Skeletal muscle satellite cell (primary cell): ENCODE data around the gene PFKFB3.
A peak's percentile ranks its signal among the peaks of the same experiment; 100 is the strongest.
"Not testable (repeated sequence)": the region's sequence is repeated elsewhere in the genome, so short reads cannot be mapped to it uniquely, and the experiment has no call there.

Experiments
- H3K27me3 ChIP-seq: 2 replicates; pipeline ENCODE4 v1.7.0; 2013; ENCODE audit warnings: low read length; ENCODE audit not compliant: control insufficient read depth, insufficient read depth
- H3K36me3 ChIP-seq: 2 replicates; pipeline ENCODE4 v1.7.0; 2013; ENCODE audit warnings: mild to moderate bottlenecking, control low read depth, low read length; ENCODE audit not compliant: insufficient read depth
- H3K4me1 ChIP-seq: 2 replicates; pipeline ENCODE4 v1.7.0; 2013; ENCODE audit warnings: low read length; ENCODE audit not compliant: control insufficient read depth, insufficient read depth
- H3K4me2 ChIP-seq: 2 replicates; pipeline ENCODE4 v1.7.0; 2013; ENCODE audit warnings: mild to moderate bottlenecking, low read length
- H3K4me3 ChIP-seq: 2 replicates; pipeline ENCODE4 v1.7.0; 2013; ENCODE audit warnings: low read length
- H3K9ac ChIP-seq: 2 replicates; pipeline ENCODE4 v1.7.0; 2013; ENCODE audit warnings: mild to moderate bottlenecking, low read depth, low read length, moderate library complexity
- H3K9me3 ChIP-seq: replicated peaks from 2 replicates; pipeline ENCODE4 v1.7.0; 2013; ENCODE audit warnings: mild to moderate bottlenecking, control low read depth, low read length

The PFKFB3 gene

DNA sequence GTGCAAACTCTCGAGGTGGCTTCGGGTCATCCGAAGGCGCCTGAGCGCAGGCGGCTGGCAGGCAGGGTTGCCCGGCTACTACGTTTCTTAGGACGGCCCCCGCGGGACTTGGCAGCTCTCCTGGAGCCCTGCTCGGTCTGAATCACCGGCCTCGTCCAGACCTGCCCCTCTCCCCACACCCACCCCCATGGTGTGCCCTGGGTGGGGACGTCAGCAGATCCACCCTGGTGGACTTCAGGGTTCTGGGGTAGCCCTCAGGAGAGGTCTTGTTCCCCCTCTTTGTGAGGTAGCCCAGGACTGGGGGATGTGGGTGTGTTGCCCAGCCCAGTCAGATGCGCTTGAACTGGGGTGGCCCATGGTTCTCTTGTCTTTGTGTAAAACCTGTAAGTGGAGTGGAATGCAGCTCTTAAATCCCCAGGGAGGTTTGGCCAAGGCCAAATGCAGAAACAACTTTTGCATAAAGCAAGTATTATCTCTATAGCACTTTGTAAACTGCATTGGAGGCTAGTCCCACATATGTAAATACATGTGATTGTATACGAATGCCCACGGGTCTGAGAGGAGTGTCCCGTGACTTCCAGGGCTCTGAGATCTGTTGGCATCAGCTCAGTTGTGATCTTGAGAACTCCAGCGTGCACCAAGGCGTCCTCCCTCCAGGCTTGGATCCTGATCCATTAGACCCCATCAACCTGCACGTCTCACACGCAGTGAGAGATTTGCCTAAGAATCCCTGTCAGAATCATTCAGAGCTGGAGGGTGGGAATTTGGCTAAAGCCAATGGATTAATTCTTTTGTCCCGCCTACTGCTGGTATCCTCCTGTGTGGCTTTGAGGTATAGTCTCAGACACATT lies 1.8 kb downstream of the PFKFB3 start:
- H3K4me3 ChIP-seq, result peak overlapping the region; percentile 95
- H3K36me3 ChIP-seq, result no peaks in the 10 kb centered on the region
- H3K27me3 ChIP-seq, result no peaks in the 10 kb centered on the region
- peak overlapping the region; percentile 91 for H3K9ac ChIP-seq
- H3K4me2 ChIP-seq, result peak overlapping the region; percentile 91
- peaks cover 35% of the 10 kb centered on the region for H3K4me1 ChIP-seq
- no peaks in the 10 kb centered on the region for H3K9me3 ChIP-seq

DNA sequence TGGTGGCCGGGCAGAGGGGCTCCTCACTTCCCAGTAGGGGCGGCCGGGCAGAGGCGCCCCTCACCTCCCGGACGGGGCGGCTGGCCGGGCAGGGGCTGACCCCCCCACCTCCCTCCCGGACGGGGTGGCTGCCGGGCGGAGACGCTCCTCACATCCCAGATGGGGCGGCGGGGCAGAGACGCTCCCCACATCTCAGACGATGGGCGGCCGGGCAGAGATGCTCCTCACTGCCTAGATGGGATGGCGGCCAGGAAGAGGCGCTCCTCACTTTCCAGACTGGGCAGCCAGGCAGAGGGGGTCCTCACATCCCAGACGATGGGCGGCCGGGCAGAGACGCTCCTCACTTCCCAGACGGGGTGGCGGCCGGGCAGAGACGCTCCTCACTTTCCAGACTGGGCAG lies 3.8 kb downstream of the PFKFB3 start:
- H3K27me3 ChIP-seq, H3K9ac ChIP-seq, H3K9me3 ChIP-seq, H3K4me2 ChIP-seq, H3K4me3 ChIP-seq, H3K36me3 ChIP-seq: not testable (repeated sequence)
- peaks cover 36% of the 10 kb centered on the region for H3K4me1 ChIP-seq

DNA sequence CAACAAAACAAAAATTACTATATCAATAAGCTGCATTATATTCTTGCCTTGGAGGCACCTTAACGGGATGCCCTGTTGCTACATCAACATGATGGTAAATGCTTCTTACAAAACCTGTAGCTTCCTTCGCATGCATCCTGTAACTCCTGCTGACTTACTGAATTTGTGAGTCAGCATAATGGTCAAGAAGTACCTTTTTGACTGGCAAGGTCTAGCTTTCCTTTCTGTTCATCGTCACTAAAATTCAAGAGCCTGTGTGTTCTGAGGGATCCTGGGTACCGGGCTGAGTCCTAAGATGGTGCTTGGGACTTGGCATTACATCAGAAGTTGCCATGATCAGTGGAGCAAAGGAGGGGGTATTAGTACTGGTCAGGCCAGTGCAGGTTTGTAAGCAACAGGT lies 4.9 kb downstream of the PFKFB3 start:
- H3K9ac ChIP-seq, result no peak overlapping the region
- peaks cover 3% of the 10 kb centered on the region for H3K36me3 ChIP-seq
- H3K4me2 ChIP-seq, result no peak overlapping the region
- peaks cover 38% of the 10 kb centered on the region for H3K4me1 ChIP-seq
- H3K9me3 ChIP-seq, result no peaks in the 10 kb centered on the region
- H3K27me3 ChIP-seq, result no peaks in the 10 kb centered on the region
- H3K4me3 ChIP-seq, result no peak overlapping the region

DNA sequence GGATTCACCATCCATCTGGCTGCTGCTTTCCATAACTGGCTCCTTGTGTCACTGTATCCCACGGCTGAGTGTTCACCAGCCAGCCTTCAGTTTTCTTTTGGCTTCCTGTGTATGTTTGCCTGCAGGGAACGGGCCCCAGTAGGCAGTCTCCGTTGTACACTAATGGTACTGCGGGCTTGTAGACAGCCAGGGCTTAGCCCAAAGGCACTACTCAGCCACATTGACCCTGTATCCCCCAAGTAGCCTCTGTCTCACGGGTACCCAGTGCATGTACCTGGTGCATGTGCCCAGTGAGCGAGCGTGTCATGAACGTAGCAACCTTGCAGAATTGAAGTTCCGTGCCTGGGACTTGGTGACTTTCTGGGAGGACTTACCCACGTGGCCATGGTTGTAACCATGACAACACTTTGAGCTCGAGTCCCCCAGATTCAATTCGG lies 6.1 kb downstream of the PFKFB3 start:
- peaks cover 7% of the 10 kb centered on the region for H3K36me3 ChIP-seq
- peaks cover 42% of the 10 kb centered on the region for H3K4me1 ChIP-seq
- H3K27me3 ChIP-seq, result no peaks in the 10 kb centered on the region
- no peak overlapping the region for H3K4me3 ChIP-seq
- no peak overlapping the region for H3K4me2 ChIP-seq
- no peaks in the 10 kb centered on the region for H3K9me3 ChIP-seq
- H3K9ac ChIP-seq, result no peak overlapping the region

DNA sequence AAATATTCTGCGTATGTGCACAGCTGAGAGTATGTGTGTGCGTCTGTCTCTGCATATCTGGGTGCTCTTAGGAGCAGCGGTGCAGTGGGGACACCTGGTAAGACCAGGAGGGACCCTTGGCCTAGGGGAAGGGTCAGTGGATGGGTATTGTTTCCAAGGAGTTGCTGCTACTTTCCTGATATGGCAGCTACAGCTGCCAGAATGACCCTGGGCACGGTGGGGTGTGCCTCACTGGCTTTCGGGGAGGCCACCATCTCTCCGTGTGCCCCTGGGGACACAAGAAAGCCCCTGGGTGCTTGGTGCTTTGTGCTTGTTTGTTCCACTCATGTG lies 8.6 kb downstream of the PFKFB3 start:
- no peaks in the 10 kb centered on the region for H3K27me3 ChIP-seq
- peaks cover 29% of the 10 kb centered on the region for H3K4me1 ChIP-seq
- peak overlapping the region; percentile 53 for H3K4me2 ChIP-seq
- H3K9me3 ChIP-seq, result no peaks in the 10 kb centered on the region
- peak overlapping the region; percentile 63 for H3K9ac ChIP-seq
- no peak overlapping the region for H3K4me3 ChIP-seq
- peaks cover 31% of the 10 kb centered on the region for H3K36me3 ChIP-seq

DNA sequence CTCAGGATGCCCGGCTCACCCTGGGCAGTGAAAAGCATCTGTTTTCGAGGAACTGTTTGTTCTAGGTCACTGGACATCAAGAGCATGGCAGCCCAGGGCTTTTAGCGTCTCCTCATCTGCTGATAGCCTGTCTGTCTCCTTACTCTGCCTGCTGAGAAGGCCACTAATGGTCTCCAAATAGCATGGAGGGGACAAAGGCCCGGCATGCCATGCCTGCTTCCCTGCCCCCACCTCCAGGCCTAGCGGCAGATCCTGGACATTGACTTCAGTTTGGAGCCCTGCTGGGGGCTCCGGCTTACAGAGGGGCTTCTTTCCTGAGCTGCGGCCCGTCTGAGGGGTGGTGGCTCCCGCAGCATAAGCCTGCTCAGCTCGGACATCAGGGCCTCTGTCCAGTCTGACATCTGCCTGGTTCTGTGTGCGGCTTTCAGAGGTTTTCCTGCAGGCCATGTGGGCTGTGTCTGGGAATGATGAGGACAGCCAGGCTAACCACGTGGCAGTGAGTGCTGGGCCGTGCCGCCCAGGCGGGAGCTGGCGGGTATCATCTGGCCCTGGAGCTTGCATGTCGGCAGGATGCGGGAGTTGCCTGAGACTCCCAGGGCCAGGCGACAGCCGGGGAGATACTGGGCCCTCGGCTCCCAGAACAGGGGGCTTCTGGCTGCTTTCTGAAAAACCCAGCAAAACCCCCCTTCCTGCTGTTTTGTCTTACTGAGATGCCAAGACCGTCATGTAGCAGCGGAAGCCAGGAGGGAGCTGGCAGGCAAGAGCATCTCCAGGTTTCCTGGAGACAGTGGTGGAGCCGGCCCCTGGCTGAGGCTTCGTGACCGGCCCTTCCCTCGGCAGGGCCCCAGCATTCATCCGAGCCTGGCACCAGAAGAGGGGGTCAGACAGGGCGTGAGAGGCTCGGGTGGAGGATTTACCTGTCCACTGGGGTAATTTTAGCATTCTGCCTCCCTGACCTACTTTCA lies 9.2 kb downstream of the PFKFB3 start:
- H3K4me2 ChIP-seq, result peak overlapping the region; percentile 53
- H3K9me3 ChIP-seq, result no peaks in the 10 kb centered on the region
- no peak overlapping the region for H3K4me3 ChIP-seq
- H3K4me1 ChIP-seq, result peaks cover 29% of the 10 kb centered on the region
- H3K36me3 ChIP-seq, result peaks cover 38% of the 10 kb centered on the region
- H3K9ac ChIP-seq, result peak overlapping the region; percentile 63
- no peaks in the 10 kb centered on the region for H3K27me3 ChIP-seq

DNA sequence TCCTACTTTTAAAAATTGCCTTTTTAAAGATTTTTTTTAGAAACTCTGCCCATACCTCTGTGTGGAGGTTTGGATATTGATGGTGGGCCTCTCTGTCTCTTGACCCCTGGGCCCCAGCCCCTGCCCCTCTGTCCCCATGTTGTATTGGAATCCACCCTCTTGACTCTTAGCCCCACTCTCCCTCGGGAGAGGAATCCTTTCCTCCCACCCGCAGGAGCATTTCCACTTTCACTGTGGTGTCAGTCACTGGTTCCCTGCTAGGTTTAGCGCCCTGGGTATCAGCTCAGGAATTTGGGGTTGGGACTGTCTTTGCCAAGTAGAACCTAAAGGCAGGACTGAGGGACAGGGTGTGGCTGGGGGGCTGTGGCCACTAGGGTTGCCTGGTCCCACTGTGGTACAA lies 10.1 kb downstream of the PFKFB3 start:
- H3K4me2 ChIP-seq, result no peak overlapping the region

DNA sequence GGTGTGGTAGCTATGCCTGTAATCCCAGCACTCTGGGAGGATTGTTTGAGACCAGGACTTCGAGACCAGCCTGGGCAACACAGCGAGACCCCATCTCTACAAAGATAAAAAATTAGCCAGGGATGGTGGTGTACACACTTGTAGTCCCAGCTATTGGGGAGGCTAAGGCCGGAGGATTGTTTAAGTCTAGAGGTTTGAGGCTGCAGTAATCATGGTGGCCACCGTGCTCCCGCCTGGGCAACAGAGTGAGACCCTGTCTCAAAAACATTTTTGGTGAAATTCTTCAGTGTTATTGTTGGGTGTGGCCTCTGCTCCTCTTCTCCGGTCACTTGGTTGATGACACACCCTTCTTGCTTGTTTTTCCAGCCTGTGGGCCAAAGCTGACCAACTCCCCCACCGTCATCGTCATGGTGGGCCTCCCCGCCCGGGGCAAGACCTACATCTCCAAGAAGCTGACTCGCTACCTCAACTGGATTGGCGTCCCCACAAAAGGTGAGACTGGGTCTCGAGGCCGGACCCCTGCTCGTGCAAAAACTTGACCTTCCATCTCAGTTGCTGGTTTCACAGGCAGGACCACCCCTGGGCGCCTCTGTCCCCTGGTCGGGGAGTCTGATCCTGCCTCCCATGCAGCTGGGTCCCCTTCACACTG lies 10.6 kb downstream of the PFKFB3 start:
- Histone ChIP-seq H3K27me3 (no peaks in the 10 kb centered on the region), H3K4me2 (no peak overlapping the region), H3K9me3 (no peaks in the 10 kb centered on the region), H3K4me3 (no peak overlapping the region), H3K4me1 (peaks cover 26% of the 10 kb centered on the region), H3K9ac (no peak overlapping the region), H3K36me3 (peaks cover 49% of the 10 kb centered on the region)

More for the DNA sequence above, 10.1 kb downstream of the PFKFB3 start:
- H3K36me3 ChIP-seq, result peaks cover 46% of the 10 kb centered on the region
- H3K4me3 ChIP-seq, result no peak overlapping the region
- H3K9me3 ChIP-seq, result no peaks in the 10 kb centered on the region
- no peak overlapping the region for H3K9ac ChIP-seq
- H3K27me3 ChIP-seq, result no peaks in the 10 kb centered on the region
- peaks cover 26% of the 10 kb centered on the region for H3K4me1 ChIP-seq

DNA sequence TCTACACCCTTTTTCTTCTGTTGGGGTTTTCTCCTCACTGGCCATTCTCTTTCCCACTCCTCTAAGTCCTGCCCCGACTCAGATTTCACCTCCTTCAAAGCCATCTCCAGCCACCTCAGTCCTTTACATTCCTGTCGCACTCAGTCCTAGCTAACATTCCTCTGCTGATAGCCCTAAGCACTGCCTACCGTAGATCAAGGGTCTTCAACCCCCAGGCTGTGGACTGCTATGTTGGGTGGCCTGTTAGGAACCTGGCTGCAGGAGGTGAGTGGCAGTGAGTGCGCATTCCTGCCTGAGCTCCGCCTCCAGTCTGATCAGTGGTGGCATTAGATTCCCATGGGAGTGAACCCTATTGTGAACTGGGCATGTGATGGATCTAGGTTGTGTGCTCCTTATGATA lies 11.2 kb downstream of the PFKFB3 start:
- no peak overlapping the region for H3K4me2 ChIP-seq
- no peaks in the 10 kb centered on the region for H3K9me3 ChIP-seq
- H3K36me3 ChIP-seq, result peaks cover 54% of the 10 kb centered on the region
- no peak overlapping the region for H3K9ac ChIP-seq
- H3K4me1 ChIP-seq, result peaks cover 29% of the 10 kb centered on the region
- H3K4me3 ChIP-seq, result no peak overlapping the region
- no peaks in the 10 kb centered on the region for H3K27me3 ChIP-seq

DNA sequence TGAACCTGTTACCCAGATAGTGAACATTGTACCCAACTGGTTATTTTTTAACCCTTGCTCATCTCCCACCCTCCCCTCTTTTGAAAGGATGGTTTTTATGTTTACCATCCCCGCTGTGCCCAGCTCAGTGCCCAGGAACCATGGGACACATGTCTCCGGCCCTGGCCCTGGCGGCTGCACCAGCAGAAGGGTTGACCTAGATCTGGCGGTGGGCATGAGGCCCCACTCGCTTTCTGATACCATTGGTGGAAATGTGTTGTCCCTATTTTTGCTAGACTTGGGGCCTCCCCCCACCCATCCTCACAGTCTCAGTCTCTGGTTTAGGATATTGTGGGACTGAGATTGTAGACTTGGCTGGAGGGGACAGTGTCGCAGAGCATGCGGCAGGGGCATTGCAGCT lies 11.9 kb downstream of the PFKFB3 start:
- no peak overlapping the region for H3K4me2 ChIP-seq
- H3K36me3 ChIP-seq, result peaks cover 61% of the 10 kb centered on the region
- no peaks in the 10 kb centered on the region for H3K27me3 ChIP-seq

DNA sequence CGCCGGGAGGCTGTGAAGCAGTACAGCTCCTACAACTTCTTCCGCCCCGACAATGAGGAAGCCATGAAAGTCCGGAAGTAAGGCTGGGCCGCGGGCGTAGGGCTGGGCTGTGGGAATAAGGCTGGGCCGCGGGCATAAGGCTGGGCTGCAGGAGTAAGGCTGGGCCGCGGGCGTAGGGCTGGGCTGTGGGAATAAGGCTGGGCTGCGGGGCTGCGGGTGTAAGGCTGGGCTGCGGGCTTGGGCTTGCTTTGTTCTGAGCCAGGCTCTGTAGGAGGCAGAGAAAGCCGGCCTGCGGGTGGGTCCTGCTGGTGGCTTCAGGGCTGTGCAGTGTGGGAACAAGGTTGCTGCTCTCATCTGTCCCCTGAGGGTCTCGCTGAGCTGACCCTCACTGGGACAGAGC lies 12.5 kb downstream of the PFKFB3 start:
- no peak overlapping the region for H3K9ac ChIP-seq
- peaks cover 35% of the 10 kb centered on the region for H3K4me1 ChIP-seq
- no peaks in the 10 kb centered on the region for H3K27me3 ChIP-seq
- peaks cover 64% of the 10 kb centered on the region for H3K36me3 ChIP-seq
- no peaks in the 10 kb centered on the region for H3K9me3 ChIP-seq
- H3K4me2 ChIP-seq, result no peak overlapping the region
- H3K4me3 ChIP-seq, result no peak overlapping the region

More for the DNA sequence above, 11.9 kb downstream of the PFKFB3 start:
- H3K4me3 ChIP-seq, result no peak overlapping the region
- no peak overlapping the region for H3K9ac ChIP-seq
- H3K9me3 ChIP-seq, result no peaks in the 10 kb centered on the region
- H3K4me1 ChIP-seq, result peaks cover 35% of the 10 kb centered on the region
